IMR-90 (cell line): ENCODE data around the gene TICAM1. TPM values are rescaled to one million over a fixed set of nuclear protein-coding genes. Genes with fewer than 3 reads are reported as not detected.
"Not testable (repeated sequence)": the region's sequence is repeated elsewhere in the genome, so short reads cannot be mapped to it uniquely, and the experiment has no call there.

Experiments
- ATAC-seq: fragments of 200-7000 bp; cut with Tn5 transposase; 2 replicates; pipeline ENCODE4 v1.9.1; 2020; ENCODE audit warnings: low read depth, mild to moderate bottlenecking, moderate library complexity
- BruUV-seq: library from RNA; stranded (reverse); fragments of 400-500 nt; replicated peaks from 2 replicates; lab custom pipeline; 2021; lab: Mats Ljungman, UMichigan
- CTCF ChIA-PET: fragments of 300-600 bp; formaldehyde crosslinking; extraction: SDS; loops from one replicate; lab custom pipeline; 2021; ENCODE audit warnings: antibody characterized with exemption; lab: Yijun Ruan, JAX
- POLR2A ChIA-PET: fragments of 300-600 bp; sonication (Branson Sonifier 250); formaldehyde crosslinking; loops from one replicate; lab custom pipeline; 2022; ENCODE audit warnings: antibody characterized with exemption; ENCODE audit not compliant: unreplicated experiment; lab: Charles Lee
- DNase-seq: peaks from one replicate; pipeline ENCODE4 v3.0.0; 2013
- H2AFZ ChIP-seq: replicated peaks from 2 replicates; pipeline ENCODE3; 2013; ENCODE audit warnings: low read length, mild to moderate bottlenecking; ENCODE audit not compliant: poor library complexity
- H2AK5ac ChIP-seq: 2 replicates; pipeline ENCODE4 v1.6.1; 2013; ENCODE audit warnings: low read depth, low read length, inconsistent platforms
- H2AK9ac ChIP-seq: replicated peaks from 2 replicates; pipeline ENCODE3; 2013; ENCODE audit warnings: mild to moderate bottlenecking, low read depth, low read length, moderate library complexity; ENCODE audit not compliant: poor library complexity
- H2BK120ac ChIP-seq: 2 replicates; pipeline ENCODE4 v1.6.1; 2013; ENCODE audit warnings: low read depth, low read length, inconsistent platforms
- H2BK15ac ChIP-seq: 3 replicates; pipeline ENCODE4 v1.6.1; 2013; ENCODE audit warnings: low read depth, low read length, inconsistent platforms
- H2BK20ac ChIP-seq: 2 replicates; pipeline ENCODE4 v1.6.1; 2013; ENCODE audit warnings: low read depth, mild to moderate bottlenecking, inconsistent platforms, low read length, moderate library complexity
- H2BK5ac ChIP-seq: 2 replicates; pipeline ENCODE4 v1.6.1; 2013; ENCODE audit warnings: mild to moderate bottlenecking, low read depth, low read length, inconsistent platforms; ENCODE audit not compliant: poor library complexity, severe bottlenecking
- H3K14ac ChIP-seq: replicated peaks from 2 replicates; pipeline ENCODE4 v1.6.1; 2013; ENCODE audit warnings: low read depth, low read length, inconsistent platforms
- H3K18ac ChIP-seq: 2 replicates; pipeline ENCODE4 v1.6.1; 2013; ENCODE audit warnings: low read depth, low read length, control low read depth
- H3K23ac ChIP-seq: 2 replicates; pipeline ENCODE4 v1.6.1; 2013; ENCODE audit warnings: low read depth, low read length, inconsistent platforms
- H3K27ac ChIP-seq: 2 replicates; pipeline ENCODE4 v1.5.1; 2013; ENCODE audit warnings: mild to moderate bottlenecking, control low read depth, low read length; ENCODE audit not compliant: insufficient read depth
- H3K27me3 ChIP-seq: 2 replicates; pipeline ENCODE4 v1.6.1; 2013; ENCODE audit warnings: low read length; ENCODE audit not compliant: control insufficient read depth, insufficient read depth
- H3K36me3 ChIP-seq: 2 replicates; pipeline ENCODE4 v1.6.1; 2013; ENCODE audit warnings: low read length, mixed read lengths; ENCODE audit not compliant: control insufficient read depth, insufficient read depth
- H3K4ac ChIP-seq: 2 replicates; pipeline ENCODE4 v1.6.1; 2013; ENCODE audit warnings: low read depth, low read length, inconsistent platforms
- H3K4me1 ChIP-seq: 2 replicates; pipeline ENCODE4 v1.6.1; 2013; ENCODE audit warnings: low read length, mixed read lengths; ENCODE audit not compliant: control insufficient read depth, insufficient read depth
- H3K4me2 ChIP-seq: 2 replicates; pipeline ENCODE4 v1.6.1; 2013; ENCODE audit warnings: low read depth, mild to moderate bottlenecking, control low read depth, low read length, moderate library complexity
- H3K4me3 ChIP-seq: 2 replicates; pipeline ENCODE4 v1.5.1; 2013; ENCODE audit warnings: low read depth, mild to moderate bottlenecking, control low read depth, low read length, moderate library complexity; ENCODE audit not compliant: insufficient read depth
- H3K56ac ChIP-seq: 2 replicates; pipeline ENCODE4 v1.6.1; 2013; ENCODE audit warnings: low read length, inconsistent platforms; ENCODE audit not compliant: insufficient read depth; ENCODE audit errors: extremely low read depth
- H3K79me1 ChIP-seq, 2 experiments: 2 replicates each; pipeline ENCODE4 v1.6.1; 2013; ENCODE audit warnings: low read length in 2 of 2, inconsistent platforms in 1 of 2, low read depth in 1 of 2
- H3K9ac ChIP-seq: 2 replicates; pipeline ENCODE4 v1.6.1; 2013; ENCODE audit warnings: low read depth, low read length, control low read depth
- H3K9me1 ChIP-seq: 2 replicates; pipeline ENCODE4 v1.6.1; 2013; ENCODE audit warnings: low read length, inconsistent platforms; ENCODE audit not compliant: insufficient read depth
- H3K9me3 ChIP-seq: 2 replicates; pipeline ENCODE4 v1.6.1; 2013; ENCODE audit warnings: low read length; ENCODE audit not compliant: control insufficient read depth, insufficient read depth
- H4K20me1 ChIP-seq: 2 replicates; pipeline ENCODE4 v1.6.1; 2013; ENCODE audit warnings: low read length, inconsistent platforms; ENCODE audit not compliant: insufficient read depth
- H4K5ac ChIP-seq: 2 replicates; pipeline ENCODE4 v1.6.1; 2013; ENCODE audit warnings: mild to moderate bottlenecking, low read depth, low read length, control low read depth
- H4K8ac ChIP-seq, 2 experiments: 2 replicates each; pipeline ENCODE4 v1.6.1; 2013; ENCODE audit warnings: low read depth in 2 of 2, low read length in 2 of 2, control low read depth in 1 of 2, inconsistent platforms in 1 of 2
- H4K91ac ChIP-seq: 2 replicates; pipeline ENCODE4 v1.6.1; 2013; ENCODE audit warnings: low read depth, low read length, inconsistent platforms; ENCODE audit not compliant: insufficient read depth
- BHLHE40 ChIP-seq: fragments of 150-350 bp; IDR thresholded peaks from 2 replicates; pipeline ENCODE4 v1.6.1; 2016; ENCODE audit warnings: mild to moderate bottlenecking, low read depth, low read length
- CEBPB ChIP-seq: IDR thresholded peaks from 2 replicates; pipeline ENCODE4 v1.6.1; 2012; ENCODE audit warnings: low read depth, low read length, improper control_type of control experiment
- FOS ChIP-seq: fragments of 150-350 bp; IDR thresholded peaks from 2 replicates; pipeline ENCODE4 v1.6.1; 2016; ENCODE audit warnings: low read depth, low read length
- MXI1 ChIP-seq: IDR thresholded peaks from 2 replicates; pipeline ENCODE4 v1.6.1; 2012; ENCODE audit warnings: low read depth, mild to moderate bottlenecking, low read length, moderate library complexity, borderline replicate concordance
- NFE2L2 ChIP-seq: fragments of 150-350 bp; IDR thresholded peaks from 2 replicates; pipeline ENCODE4 v1.6.1; 2016; ENCODE audit warnings: low read depth, mild to moderate bottlenecking, low read length
- POLR2A ChIP-seq: IDR thresholded peaks from 2 replicates; pipeline ENCODE4 v1.6.1; 2012; ENCODE audit warnings: mild to moderate bottlenecking, low read depth, low read length
- RAD21 ChIP-seq: IDR thresholded peaks from 2 replicates; pipeline ENCODE4 v1.6.1; 2012; ENCODE audit warnings: low read length, improper control_type of control experiment
- RFX5 ChIP-seq: IDR thresholded peaks from 2 replicates; pipeline ENCODE4 v1.8.0; 2012; ENCODE audit warnings: low read depth, mild to moderate bottlenecking, low read length, moderate library complexity
- WGBS, 2 experiments: methylation state at CpG; one replicate each; pipeline versions ENCODE4 v1.1.5 to v1.1.7; 2013; ENCODE audit warnings: missing lambda C conversion rate in 2 of 2; ENCODE audit not compliant: insufficient read length in 1 of 2; ENCODE audit errors: extremely low coverage in 2 of 2; 5-methylcytosine and 5-hydroxymethylcytosine counted together
- dilution Hi-C: fragments of 300-500 bp; cut with HindIII; formaldehyde crosslinking; loops from one replicate; pipeline ENCODE4 v1.14.3; 2018; ENCODE audit warnings: low sequenced_read_pairs; ENCODE audit not compliant: unreplicated experiment
- in situ Hi-C: fragments of 300-500 bp; cut with MboI; formaldehyde crosslinking; loops from 3 replicates; pipeline ENCODE4 v1.14.3; 2019; ENCODE audit warnings: low sequenced_read_pairs, inconsistent platforms, mixed read lengths
- intact Hi-C: fragments of 100-400 bp; cut with micrococcal nuclease; formaldehyde crosslinking; loops from 2 replicates; pipeline ENCODE4 v1.10.0; 2022
- polyA plus RNA-seq, 3 experiments: library from polyadenylated mRNA; depleted of rRNA; stranded (reverse); fragments of >200 nt; gene quantifications; 2 replicates each; pipeline ENCODE4 v1.2.3, GENCODE V29; 2012; ENCODE audit warnings: low replicate concordance in 1 of 3
- total RNA-seq: library from RNA; depleted of rRNA; stranded (reverse); fragments of >200 nt; gene quantifications from 2 replicates; pipeline ENCODE4 v1.2.3, GENCODE V29; 2012

The TICAM1 gene
- total and polyA plus RNA-seq, 2 of the 4 experiments (the other 2 are of a cell fraction) = 0.90 to 9.2 TPM

DNA sequence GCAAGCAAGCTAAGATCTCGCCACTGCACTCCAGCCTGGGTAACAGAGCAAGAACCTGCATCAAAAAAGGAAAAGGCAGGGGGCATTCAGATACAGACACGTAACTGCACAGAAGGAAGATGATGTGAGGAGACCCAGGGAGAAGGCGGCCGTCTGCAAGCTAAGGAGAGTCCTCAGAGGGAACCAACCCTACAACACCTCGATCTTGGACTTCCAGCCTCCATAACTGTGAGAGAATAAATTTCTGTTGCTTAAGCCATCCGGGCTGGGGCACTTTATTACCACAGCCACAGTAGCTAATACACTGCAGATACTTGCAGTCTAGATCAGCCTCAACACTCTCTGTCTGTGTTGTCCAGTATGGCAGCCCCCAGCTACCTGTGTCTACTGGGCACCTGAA lies 7.9 kb downstream of the TICAM1 start (continued):
- TF ChIP-seq NFE2L2 (no peak), BHLHE40 (no peak), CEBPB (no peak), POLR2A (no peak), FOS (no peak), RAD21 (no peak), MXI1 (no peak), RFX5 (no peak)

DNA sequence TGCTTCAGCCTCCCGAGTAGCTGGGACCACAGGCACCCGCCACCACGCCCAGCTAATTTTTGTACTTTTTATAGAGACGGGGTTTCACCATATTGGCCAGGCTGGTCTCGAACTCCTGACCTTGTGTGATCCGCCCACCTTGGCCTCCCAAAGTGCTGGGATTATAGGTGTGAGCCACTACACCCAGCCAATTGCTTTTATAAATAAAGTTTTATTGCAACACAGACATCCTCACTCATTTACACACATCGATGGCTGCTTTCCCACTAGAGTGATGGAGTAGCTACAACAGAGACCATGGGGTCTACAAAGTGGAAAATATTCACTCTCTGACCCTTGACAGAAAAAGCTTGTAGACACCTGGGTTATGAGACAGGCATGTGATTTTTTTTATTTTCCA lies 9.2 kb downstream of the TICAM1 start:
- H3K4ac ChIP-seq, H2BK20ac ChIP-seq, dilution Hi-C loops, BruUV-seq, H4K5ac ChIP-seq, H3K27ac ChIP-seq, H4K8ac ChIP-seq, POLR2A ChIA-PET, H3K4me2 ChIP-seq, H3K9me3 ChIP-seq, H2BK5ac ChIP-seq, H3K4me1 ChIP-seq, H3K9ac ChIP-seq, H4K91ac ChIP-seq, H3K56ac ChIP-seq, H3K18ac ChIP-seq, in situ Hi-C loops, ATAC-seq, H3K4me3 ChIP-seq, intact Hi-C loops, H3K14ac ChIP-seq, H2BK120ac ChIP-seq, H2BK15ac ChIP-seq, H2AFZ ChIP-seq, H2AK5ac ChIP-seq, CTCF ChIA-PET, DNase-seq, H3K27me3 ChIP-seq, H2AK9ac ChIP-seq, H3K23ac ChIP-seq, H3K9me1 ChIP-seq: not testable (repeated sequence)
- Histone ChIP-seq H4K20me1 (peaks cover 20% of the 10 kb centered on the region), H3K79me1 (peaks cover 15 to 47% of the 10 kb centered on the region in 2 experiments), H3K36me3 (peaks cover 19% of the 10 kb centered on the region)
- 95% methylated on average over 4 of the region's 7 CpGs; no CpG with 5 or more reads in 1 of the 2 experiments for WGBS, 2 experiments
